Kidney (tissue), 14 donors: ENCODE results near the gene SFI1. TPM values are rescaled to one million over a fixed set of nuclear protein-coding genes. Genes with fewer than 3 reads are reported as not detected.

ENCODE experiments used
- DNase-seq, 5 donors: peaks; one replicate each; pipeline ENCODE4 v3.0.0-alpha.2; 2013 to 2020
- FAIRE-seq: peaks from 2 replicates; lab custom pipeline; 2012; peaks lifted over from hg19 to GRCh38; lab: Jason Lieb, UNC
- H3K27ac ChIP-seq, 2 donors: one replicate each; pipeline ENCODE4 v1.7.0; 2013; ENCODE audit warnings: low read depth in 2 of 2, low read length in 2 of 2, inconsistent platforms in 1 of 2
- H3K27me3 ChIP-seq: one replicate; pipeline ENCODE4 v1.7.1; 2013; ENCODE audit warnings: low read length, inconsistent platforms; ENCODE audit not compliant: control insufficient read depth, insufficient read depth
- H3K36me3 ChIP-seq, 3 donors: one replicate each; pipeline versions ENCODE4 v1.7.0 to v1.7.1; 2013; ENCODE audit warnings: low read length in 3 of 3, control low read depth in 1 of 3, inconsistent platforms in 1 of 3; ENCODE audit not compliant: insufficient read depth in 3 of 3, control insufficient read depth in 2 of 3
- H3K4me1 ChIP-seq, 3 donors: one replicate each; pipeline versions ENCODE4 v1.7.0 to v1.7.1; 2013; ENCODE audit warnings: low read length in 3 of 3, inconsistent platforms in 1 of 3, low read depth in 1 of 3; ENCODE audit not compliant: control insufficient read depth in 2 of 3, insufficient read depth in 2 of 3
- H3K4me3 ChIP-seq, 3 donors: one replicate each; pipeline versions ENCODE4 v1.7.0 to v1.8.1; 2013; ENCODE audit warnings: low read length in 3 of 3, control low read depth in 1 of 3, inconsistent platforms in 1 of 3
- H3K9ac ChIP-seq, 3 donors: one replicate each; pipeline versions ENCODE4 v1.7.0 to v1.7.1; 2013; ENCODE audit warnings: low read length in 3 of 3, control low read depth in 1 of 3, inconsistent platforms in 1 of 3
- H3K9me3 ChIP-seq, 3 donors: one replicate each; pipeline versions ENCODE4 v1.7.0 to v1.7.1; 2013; ENCODE audit warnings: low read length in 3 of 3, control low read depth in 1 of 3, inconsistent platforms in 1 of 3; ENCODE audit not compliant: control insufficient read depth in 2 of 3, insufficient read depth in 1 of 3
- intact Hi-C: fragments of 100-400 bp; cut with DNase I; formaldehyde crosslinking; loops from one replicate; pipeline ENCODE4 v1.11.1; 2022
- polyA plus RNA-seq: library from polyadenylated mRNA; stranded (reverse); fragments of 350-450 nt; fragmentation: Illumina TruSeq; extraction: RNeasy Lipid Tissue Mini Kit (QIAGEN cat#74804); gene quantifications from one replicate; pipeline ENCODE4 v1.2.3, GENCODE V29; 2014; ENCODE audit warnings: low read depth, low replicate concordance; ENCODE audit not compliant: insufficient read depth
- total RNA-seq: library from RNA; stranded (reverse); fragmentation: NEBNext Ultra II Directional; extraction: Animal tissue kit (Norgen Biotek cat#: 25700); gene quantifications from one replicate; pipeline ENCODE4 v1.2.1, GENCODE V29; 2021
- TF ChIP-seq, protein P1 (sequence below): IDR thresholded peaks from 3 replicates; pipeline ENCODE4 v1.5.1; 2012; ENCODE audit warnings: mild to moderate bottlenecking, moderate library complexity, borderline replicate concordance; ENCODE audit not compliant: insufficient read depth; ENCODE audit errors: extremely low read depth
- donor health status: control.
- donor health status: control.
- donor health status: control.
- donor health status: control.
- donor health status: control.
- donor health status: DM: yes; HTN: yes; CAD: no.
- donor health status: Normal renal cell carcinoma (clear cell type).

The SFI1 gene
- total and polyA plus RNA-seq, 2 donors from 2014 or later: 11.4 to 48.2 TPM

DNA sequence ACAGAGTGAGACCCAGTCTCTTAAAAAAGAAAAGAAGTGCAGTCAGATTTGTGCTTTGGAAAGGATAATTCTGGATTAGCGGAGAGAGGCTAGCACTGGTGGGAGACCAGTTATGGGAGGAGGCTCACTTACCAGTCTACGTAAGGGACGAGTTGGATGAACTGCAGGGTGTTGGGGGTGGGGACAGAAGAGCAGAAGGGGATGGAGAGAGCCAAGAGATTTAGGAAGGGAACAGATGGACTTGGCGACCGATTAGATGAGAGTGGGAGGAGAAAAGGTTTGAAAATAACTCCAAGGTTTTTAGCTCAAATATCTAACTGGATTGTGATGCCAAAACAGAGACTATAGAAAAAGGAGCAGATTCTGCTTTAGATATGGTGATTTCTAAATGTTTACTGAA, 81.4 kb downstream of the SFI1 start:
- intact Hi-C loops: no loop called here
- Histone ChIP-seq H3K4me3 (no peak overlapping the region), H3K4me1 (no peaks in the 10 kb centered on the region), H3K9ac (no peak overlapping the region), H3K36me3 (peaks cover 0 to 10% (median 0%) of the 10 kb centered on the region in 3 donors), H3K9me3 (no peaks in the 10 kb centered on the region), H3K27ac (no peak overlapping the region), H3K27me3 (no peaks in the 10 kb centered on the region)
- TF ChIP-seq, protein P1, sequence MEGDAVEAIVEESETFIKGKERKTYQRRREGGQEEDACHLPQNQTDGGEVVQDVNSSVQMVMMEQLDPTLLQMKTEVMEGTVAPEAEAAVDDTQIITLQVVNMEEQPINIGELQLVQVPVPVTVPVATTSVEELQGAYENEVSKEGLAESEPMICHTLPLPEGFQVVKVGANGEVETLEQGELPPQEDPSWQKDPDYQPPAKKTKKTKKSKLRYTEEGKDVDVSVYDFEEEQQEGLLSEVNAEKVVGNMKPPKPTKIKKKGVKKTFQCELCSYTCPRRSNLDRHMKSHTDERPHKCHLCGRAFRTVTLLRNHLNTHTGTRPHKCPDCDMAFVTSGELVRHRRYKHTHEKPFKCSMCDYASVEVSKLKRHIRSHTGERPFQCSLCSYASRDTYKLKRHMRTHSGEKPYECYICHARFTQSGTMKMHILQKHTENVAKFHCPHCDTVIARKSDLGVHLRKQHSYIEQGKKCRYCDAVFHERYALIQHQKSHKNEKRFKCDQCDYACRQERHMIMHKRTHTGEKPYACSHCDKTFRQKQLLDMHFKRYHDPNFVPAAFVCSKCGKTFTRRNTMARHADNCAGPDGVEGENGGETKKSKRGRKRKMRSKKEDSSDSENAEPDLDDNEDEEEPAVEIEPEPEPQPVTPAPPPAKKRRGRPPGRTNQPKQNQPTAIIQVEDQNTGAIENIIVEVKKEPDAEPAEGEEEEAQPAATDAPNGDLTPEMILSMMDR: no peak
- no peak for DNase-seq
- FAIRE-seq: no peak

DNA sequence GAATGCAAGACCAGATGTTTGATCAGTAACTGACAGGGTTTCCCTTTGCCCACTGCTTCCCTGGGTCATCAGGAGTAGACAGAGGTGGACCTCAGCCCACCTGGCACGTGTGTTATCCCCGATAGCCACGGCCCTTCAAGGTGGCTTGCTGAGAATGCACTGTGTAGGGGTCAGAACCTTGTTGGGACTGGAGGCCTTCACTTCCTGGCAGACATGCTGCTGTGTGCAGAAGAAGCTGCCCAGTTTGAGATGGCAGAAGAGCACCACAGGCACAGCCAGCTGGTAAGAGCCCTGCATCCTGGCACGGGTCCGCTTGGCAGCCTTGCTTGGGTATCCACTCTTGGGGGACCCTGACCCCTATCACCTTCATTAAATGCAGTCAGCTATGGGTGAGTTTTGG, 81.8 kb downstream of the SFI1 start:
- no peak overlapping the region for H3K9ac ChIP-seq
- TF ChIP-seq, protein P1: no peak
- DNase-seq: no peak
- FAIRE-seq: no peak
- intact Hi-C loops: no loop called here
- H3K4me3 ChIP-seq: no peak overlapping the region
- H3K36me3 ChIP-seq: peaks cover 0 to 8% (median 0%) of the 10 kb centered on the region in 3 donors
- no peaks in the 10 kb centered on the region for H3K9me3 ChIP-seq
- no peak overlapping the region for H3K27ac ChIP-seq
- no peaks in the 10 kb centered on the region for H3K27me3 ChIP-seq
- H3K4me1 ChIP-seq: no peaks in the 10 kb centered on the region

DNA sequence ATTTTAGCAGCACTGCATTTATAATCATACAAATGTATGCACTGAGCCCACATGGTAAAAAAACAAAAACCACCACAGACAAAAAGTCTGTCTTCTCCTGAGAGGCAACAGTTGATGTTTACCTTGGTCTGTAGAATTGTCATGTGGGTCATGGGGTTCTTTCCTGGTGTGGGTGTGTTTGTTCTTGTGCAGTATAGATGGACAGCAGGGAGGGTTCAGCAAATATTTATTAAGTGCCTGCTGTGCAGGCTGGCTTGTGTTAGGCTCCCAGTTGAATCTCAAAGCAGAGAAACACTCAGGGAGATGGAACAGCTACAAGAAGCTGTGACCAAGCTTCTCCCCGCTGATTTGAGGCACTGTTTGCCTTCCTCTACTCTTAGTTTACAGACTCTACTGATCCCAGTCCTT, 83.5 kb downstream of the SFI1 start:
- intact Hi-C loops: no loop called here
- H3K9ac ChIP-seq: no peak overlapping the region
- no peaks in the 10 kb centered on the region for H3K4me1 ChIP-seq
- TF ChIP-seq, protein P1: no peak
- no peak overlapping the region for H3K4me3 ChIP-seq
- H3K36me3 ChIP-seq: peaks cover 0 to 8% (median 0%) of the 10 kb centered on the region in 3 donors
- H3K27ac ChIP-seq: no peak overlapping the region
- DNase-seq: no peak
- FAIRE-seq: no peak
- no peaks in the 10 kb centered on the region for H3K9me3 ChIP-seq
- H3K27me3 ChIP-seq: no peaks in the 10 kb centered on the region
